ENCODE measurements around the gene YDJC. TPM values are rescaled to one million over a fixed set of nuclear protein-coding genes. Genes with fewer than 3 reads are reported as not detected.
"Not testable (repeated sequence)": the region's sequence is repeated elsewhere in the genome, so short reads cannot be mapped to it uniquely, and the experiment has no call there.

YDJC gene
- total and polyA plus RNA-seq, 2 of the 13 experiments (the other 11 are each of a cell fraction or from before 2014, with no cell fraction given), result 15.3 to 32.0 TPM

DNA sequence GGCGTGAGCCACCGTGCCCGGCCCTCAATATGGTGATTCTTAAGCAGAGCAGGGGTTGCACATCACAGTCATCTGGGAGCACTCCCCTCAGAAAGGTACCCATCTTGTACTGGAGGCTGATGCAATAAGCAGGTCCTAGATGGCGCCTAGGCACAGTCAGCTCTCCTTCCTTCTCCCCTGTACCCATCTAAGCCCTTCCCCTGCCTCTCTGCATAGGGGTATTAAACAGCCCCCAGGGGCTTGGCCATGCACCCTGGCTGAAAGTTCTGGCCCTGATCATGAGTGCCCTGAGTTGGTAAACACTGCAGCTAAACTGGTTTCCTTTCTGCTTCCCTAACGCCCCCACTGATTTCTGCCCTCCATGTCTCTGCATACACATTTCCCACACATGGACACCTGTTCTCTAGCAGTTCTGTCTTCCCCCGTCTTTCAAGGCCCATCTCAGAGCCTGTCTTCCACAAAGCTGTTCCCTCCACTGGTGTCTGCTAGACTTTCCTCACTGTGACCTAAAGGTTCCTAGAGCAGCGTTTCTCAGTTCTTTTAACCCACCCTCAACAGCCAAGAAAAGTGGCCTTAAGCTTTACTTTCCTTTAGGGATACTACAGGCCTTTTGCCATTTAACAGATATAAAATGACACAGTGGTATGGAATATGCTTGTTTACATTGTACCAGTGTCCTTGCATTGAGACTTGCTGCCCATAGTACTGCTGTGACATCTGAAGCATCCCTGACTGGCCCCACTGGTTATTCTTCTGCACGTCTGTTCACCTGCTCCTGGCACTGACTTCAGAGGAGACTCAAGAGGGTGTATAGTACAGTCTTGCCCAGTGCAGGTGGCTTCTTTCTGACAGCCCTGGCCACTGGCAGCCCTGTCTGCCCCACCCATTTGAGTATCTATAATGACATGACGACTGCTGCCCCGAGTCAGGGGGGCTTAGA lies 46.8 kb downstream of the YDJC start:
- H3K4me2 ChIP-seq (ENCODE audit: low read depth, low read length), result no peak overlapping the region
- no peaks in the 10 kb centered on the region for H3K27me3 ChIP-seq (ENCODE audit: control insufficient read depth in 1 of 2, insufficient read depth in 2 of 2, low read length in 2 of 2)
- FAIRE-seq, result no peak
- H3K4me1 ChIP-seq (ENCODE audit: insufficient read depth, low read length), result peaks cover 34% of the 10 kb centered on the region
- no peak overlapping the region for H2AFZ ChIP-seq (ENCODE audit: low read length)
- H3K4me3 ChIP-seq (replicated peaks in 1 of 3; ENCODE audit: insufficient read depth in 1 of 3, low read depth in 2 of 3, low read length in 3 of 3), result no peak overlapping the region
- no peak overlapping the region for H3K9ac ChIP-seq (ENCODE audit: insufficient read depth, low read depth, low read length)
- in situ Hi-C loops (cut with HindIII; ENCODE audit: extremely low pct_ligation_motif_present, low pct_unique_long_range_greater_than_20kb) (no loop called here), intact Hi-C loops (cut with micrococcal nuclease; ENCODE audit: unreplicated experiment) (no loop called here)
- peaks cover 76% of the 10 kb centered on the region for H4K20me1 ChIP-seq (ENCODE audit: insufficient read depth, low read length)
- ChIA-PET CTCF (ENCODE audit: low intra/inter-chr PET ratio, low total read pairs) (no interaction called here), POLR2A (no interaction called here)
- DNase-seq (ENCODE audit: low spot score), result no peak
- ATAC-seq, result no peak
- TF ChIP-seq, protein P1, sequence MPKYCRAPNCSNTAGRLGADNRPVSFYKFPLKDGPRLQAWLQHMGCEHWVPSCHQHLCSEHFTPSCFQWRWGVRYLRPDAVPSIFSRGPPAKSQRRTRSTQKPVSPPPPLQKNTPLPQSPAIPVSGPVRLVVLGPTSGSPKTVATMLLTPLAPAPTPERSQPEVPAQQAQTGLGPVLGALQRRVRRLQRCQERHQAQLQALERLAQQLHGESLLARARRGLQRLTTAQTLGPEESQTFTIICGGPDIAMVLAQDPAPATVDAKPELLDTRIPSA (CRISPR knock-in tag; IDR thresholded peaks at IDR 0.05; ENCODE audit: borderline replicate concordance), result no peak
- TF ChIP-seq ZNF263 (CRISPR knock-in tag; IDR thresholded peaks at IDR 0.05), result peak; percentile 71
- TF ChIP-seq, protein P2, sequence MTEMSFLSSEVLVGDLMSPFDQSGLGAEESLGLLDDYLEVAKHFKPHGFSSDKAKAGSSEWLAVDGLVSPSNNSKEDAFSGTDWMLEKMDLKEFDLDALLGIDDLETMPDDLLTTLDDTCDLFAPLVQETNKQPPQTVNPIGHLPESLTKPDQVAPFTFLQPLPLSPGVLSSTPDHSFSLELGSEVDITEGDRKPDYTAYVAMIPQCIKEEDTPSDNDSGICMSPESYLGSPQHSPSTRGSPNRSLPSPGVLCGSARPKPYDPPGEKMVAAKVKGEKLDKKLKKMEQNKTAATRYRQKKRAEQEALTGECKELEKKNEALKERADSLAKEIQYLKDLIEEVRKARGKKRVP (CRISPR knock-in tag; IDR thresholded peaks at IDR 0.05), result peak in 1 of 2 experiments; percentile 37; a peak in 1 of 4 replicates
- 93% methylated on average over 8 of the region's 10 CpGs for WGBS (ENCODE audit: low lambda C conversion rate)
- no TSS peak for BruUV-seq (replicated peaks)
- H3K9me3 ChIP-seq (ENCODE audit: low read length), result no peaks in the 10 kb centered on the region
- peaks cover 85% of the 10 kb centered on the region for H3K79me2 ChIP-seq (ENCODE audit: insufficient read depth, low read length)
- H3K27ac ChIP-seq (ENCODE audit: extremely low read length, insufficient read depth, low read length), result no peak overlapping the region
- H3K36me3 ChIP-seq (replicated peaks in 1 of 2; ENCODE audit: control insufficient read depth in 1 of 2, insufficient read depth in 2 of 2, low read length in 2 of 2), result peaks cover 7 to 22% of the 10 kb centered on the region in 2 experiments

- CTCF ChIA-PET (ENCODE audit: low intra/inter-chr PET ratio, low total read pairs); BruUV-seq (replicated peaks); H3K4me3 ChIP-seq (replicated peaks in 1 of 3; ENCODE audit: insufficient read depth in 1 of 3, low read depth in 2 of 3, low read length in 3 of 3); POLR2A ChIA-PET; FAIRE-seq; H2AFZ ChIP-seq (ENCODE audit: low read length); in situ Hi-C loops (cut with HindIII; ENCODE audit: extremely low pct_ligation_motif_present, low pct_unique_long_range_greater_than_20kb); H3K27me3 ChIP-seq (ENCODE audit: control insufficient read depth in 1 of 2, insufficient read depth in 2 of 2, low read length in 2 of 2); H3K27ac ChIP-seq (ENCODE audit: extremely low read length, insufficient read depth, low read length); ATAC-seq; H3K4me2 ChIP-seq (ENCODE audit: low read depth, low read length); DNase-seq (ENCODE audit: low spot score); H3K9ac ChIP-seq (ENCODE audit: insufficient read depth, low read depth, low read length); intact Hi-C loops (cut with micrococcal nuclease; ENCODE audit: unreplicated experiment); H3K9me3 ChIP-seq (ENCODE audit: low read length): not testable (repeated sequence)
- H3K79me2 ChIP-seq (ENCODE audit: insufficient read depth, low read length), result peaks cover 87% of the 10 kb centered on the region
- 92% methylated on average over 10 of the region's 10 CpGs for WGBS (ENCODE audit: low lambda C conversion rate)
- peaks cover 82% of the 10 kb centered on the region for H4K20me1 ChIP-seq (ENCODE audit: insufficient read depth, low read length)
- peaks cover 5 to 14% of the 10 kb centered on the region in 2 experiments for H3K36me3 ChIP-seq (replicated peaks in 1 of 2; ENCODE audit: control insufficient read depth in 1 of 2, insufficient read depth in 2 of 2, low read length in 2 of 2)
- H3K4me1 ChIP-seq (ENCODE audit: insufficient read depth, low read length), result peaks cover 45% of the 10 kb centered on the region
Observed at GRCh38 chr22:21581009-21581713, 48.7 kb downstream of the YDJC start.

- Histone ChIP-seq H3K79me2 (ENCODE audit: insufficient read depth, low read length) (peaks cover 87% of the 10 kb centered on the region), H4K20me1 (ENCODE audit: insufficient read depth, low read length) (peaks cover 82% of the 10 kb centered on the region), H3K4me1 (ENCODE audit: insufficient read depth, low read length) (peaks cover 49% of the 10 kb centered on the region), H3K36me3 (replicated peaks in 1 of 2; ENCODE audit: control insufficient read depth in 1 of 2, insufficient read depth in 2 of 2, low read length in 2 of 2) (peaks cover 3 to 14% of the 10 kb centered on the region in 2 experiments)
- H3K9me3 ChIP-seq (ENCODE audit: low read length); H3K27me3 ChIP-seq (ENCODE audit: control insufficient read depth in 1 of 2, insufficient read depth in 2 of 2, low read length in 2 of 2); POLR2A ChIA-PET; H3K4me3 ChIP-seq (replicated peaks in 1 of 3; ENCODE audit: insufficient read depth in 1 of 3, low read depth in 2 of 3, low read length in 3 of 3); BruUV-seq (replicated peaks); H3K4me2 ChIP-seq (ENCODE audit: low read depth, low read length); H3K27ac ChIP-seq (ENCODE audit: extremely low read length, insufficient read depth, low read length); in situ Hi-C loops (cut with HindIII; ENCODE audit: extremely low pct_ligation_motif_present, low pct_unique_long_range_greater_than_20kb); FAIRE-seq; DNase-seq (ENCODE audit: low spot score); H2AFZ ChIP-seq (ENCODE audit: low read length); ATAC-seq; CTCF ChIA-PET (ENCODE audit: low intra/inter-chr PET ratio, low total read pairs); intact Hi-C loops (cut with micrococcal nuclease; ENCODE audit: unreplicated experiment); H3K9ac ChIP-seq (ENCODE audit: insufficient read depth, low read depth, low read length): not testable (repeated sequence)
- 92% methylated on average over 9 of the region's 9 CpGs for WGBS (ENCODE audit: low lambda C conversion rate)
Observed at GRCh38 chr22:21580623-21581007, 49.2 kb downstream of the YDJC start.
